Tibial artery (tissue), 4 donors: ENCODE results near the gene RNF150.

Source experiments
- DNase-seq, 2 donors: peaks; one replicate each; pipeline ENCODE4 v3.0.0-alpha.2; 2019
- H3K27ac ChIP-seq, 2 donors: fragments of 200-600 bp; sonication (generic) in 1 of 2; 1 replicate in 1 of 2; 2 replicates in 1 of 2; pipeline ENCODE4 v1.5.1; 2018 to 2019; ENCODE audit warnings: mild to moderate bottlenecking in 1 of 2
- H3K27me3 ChIP-seq, 2 donors: fragments of 200-600 bp; sonication (generic) in 1 of 2; one replicate each; pipeline versions ENCODE4 v1.5.1 to v1.6.0; 2016 to 2019
- H3K36me3 ChIP-seq, 3 donors: fragments of 200-600 bp; sonication (generic) in 2 of 3; one replicate each; pipeline ENCODE4 v1.5.1; 2016 to 2019; ENCODE audit warnings: mild to moderate bottlenecking in 2 of 3
- H3K4me1 ChIP-seq, 4 donors: fragments of 200-600 bp; sonication (generic) in 2 of 4; 1 replicate in 3 of 4; 2 replicates in 1 of 4; pipeline ENCODE4 v1.5.1; 2016 to 2019
- H3K4me3 ChIP-seq, 2 donors: fragments of 200-600 bp; sonication (generic) in 1 of 2; 1 replicate in 1 of 2; 2 replicates in 1 of 2; pipeline ENCODE4 v1.5.1; 2018 to 2019; ENCODE audit warnings: mild to moderate bottlenecking in 2 of 2
- H3K9me3 ChIP-seq, 3 donors: fragments of 200-600 bp; sonication (generic) in 1 of 3; one replicate each; pipeline ENCODE4 v1.5.1; 2016 to 2019
- intact Hi-C: fragments of 100-400 bp; cut with DNase I; formaldehyde crosslinking; loops from one replicate; pipeline ENCODE4 v1.15.0; 2023; ENCODE audit warnings: low total_unique reads
- TF ChIP-seq, protein P1 (sequence below), 2 experiments: fragments of 200-600 bp in 1 of 2; fragments of 450-650 bp in 1 of 2; IDR thresholded peaks; one replicate each; pipeline ENCODE4 v1.5.1; 2017 to 2019; ENCODE audit warnings: antibody characterized with exemption in 2 of 2, mild to moderate bottlenecking in 1 of 2, moderate library complexity in 1 of 2

The RNF150 gene

DNA sequence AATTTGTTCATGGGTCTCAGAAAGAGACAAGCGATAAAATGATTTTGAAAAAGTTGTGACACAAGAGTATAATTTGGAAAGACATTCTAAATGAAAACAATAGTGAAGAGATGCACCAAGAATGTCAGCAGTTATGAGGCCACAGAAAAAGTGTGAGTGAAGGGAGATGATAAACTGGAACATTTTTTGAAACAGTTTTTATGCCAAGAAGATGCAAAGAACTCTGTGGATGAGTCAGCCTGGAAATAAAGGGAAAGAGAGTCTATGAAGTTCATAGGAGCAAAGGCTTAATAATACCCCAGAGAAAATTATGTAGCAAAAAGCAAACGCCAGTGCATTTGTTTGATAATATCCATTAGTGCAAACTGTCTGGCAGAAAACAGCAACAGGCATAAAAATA is 188.7 kb downstream of the RNF150 start:
- no peaks in the 10 kb centered on the region for H3K36me3 ChIP-seq
- no peak overlapping the region for H3K27ac ChIP-seq
- peaks cover 0 to 42% (median 13%) of the 10 kb centered on the region in 4 donors for H3K4me1 ChIP-seq
- no peak for DNase-seq
- no peaks in the 10 kb centered on the region for H3K9me3 ChIP-seq
- no peaks in the 10 kb centered on the region for H3K27me3 ChIP-seq
- H3K4me3 ChIP-seq = no peak overlapping the region
- intact Hi-C loops = no loop called here
- TF ChIP-seq, protein P1, sequence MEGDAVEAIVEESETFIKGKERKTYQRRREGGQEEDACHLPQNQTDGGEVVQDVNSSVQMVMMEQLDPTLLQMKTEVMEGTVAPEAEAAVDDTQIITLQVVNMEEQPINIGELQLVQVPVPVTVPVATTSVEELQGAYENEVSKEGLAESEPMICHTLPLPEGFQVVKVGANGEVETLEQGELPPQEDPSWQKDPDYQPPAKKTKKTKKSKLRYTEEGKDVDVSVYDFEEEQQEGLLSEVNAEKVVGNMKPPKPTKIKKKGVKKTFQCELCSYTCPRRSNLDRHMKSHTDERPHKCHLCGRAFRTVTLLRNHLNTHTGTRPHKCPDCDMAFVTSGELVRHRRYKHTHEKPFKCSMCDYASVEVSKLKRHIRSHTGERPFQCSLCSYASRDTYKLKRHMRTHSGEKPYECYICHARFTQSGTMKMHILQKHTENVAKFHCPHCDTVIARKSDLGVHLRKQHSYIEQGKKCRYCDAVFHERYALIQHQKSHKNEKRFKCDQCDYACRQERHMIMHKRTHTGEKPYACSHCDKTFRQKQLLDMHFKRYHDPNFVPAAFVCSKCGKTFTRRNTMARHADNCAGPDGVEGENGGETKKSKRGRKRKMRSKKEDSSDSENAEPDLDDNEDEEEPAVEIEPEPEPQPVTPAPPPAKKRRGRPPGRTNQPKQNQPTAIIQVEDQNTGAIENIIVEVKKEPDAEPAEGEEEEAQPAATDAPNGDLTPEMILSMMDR (IDR thresholded peaks at IDR 0.05) = no peak

DNA sequence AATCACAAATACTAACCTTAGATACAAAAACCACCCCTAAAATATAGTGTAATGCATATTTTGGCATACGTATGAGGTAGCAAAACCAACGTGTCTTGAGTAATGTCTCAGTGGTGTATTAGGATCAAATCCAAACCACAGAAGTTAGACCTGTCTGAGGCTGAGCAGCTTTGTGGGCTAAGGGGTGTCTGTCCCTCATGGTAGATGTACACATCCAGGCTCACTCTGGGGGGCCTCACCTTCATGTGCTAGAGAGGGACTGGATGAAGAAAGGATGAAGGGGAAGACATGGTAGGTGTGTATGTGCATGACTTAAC is 189.1 kb downstream of the RNF150 start:
- Histone ChIP-seq H3K27me3 (no peaks in the 10 kb centered on the region), H3K27ac (no peak overlapping the region), H3K4me1 (peaks cover 0 to 45% (median 13%) of the 10 kb centered on the region in 4 donors), H3K9me3 (no peaks in the 10 kb centered on the region), H3K4me3 (no peak overlapping the region), H3K36me3 (no peaks in the 10 kb centered on the region)
- TF ChIP-seq, protein P1 (IDR thresholded peaks at IDR 0.05) = no peak
- intact Hi-C loops = no loop called here
- no peak for DNase-seq

DNA sequence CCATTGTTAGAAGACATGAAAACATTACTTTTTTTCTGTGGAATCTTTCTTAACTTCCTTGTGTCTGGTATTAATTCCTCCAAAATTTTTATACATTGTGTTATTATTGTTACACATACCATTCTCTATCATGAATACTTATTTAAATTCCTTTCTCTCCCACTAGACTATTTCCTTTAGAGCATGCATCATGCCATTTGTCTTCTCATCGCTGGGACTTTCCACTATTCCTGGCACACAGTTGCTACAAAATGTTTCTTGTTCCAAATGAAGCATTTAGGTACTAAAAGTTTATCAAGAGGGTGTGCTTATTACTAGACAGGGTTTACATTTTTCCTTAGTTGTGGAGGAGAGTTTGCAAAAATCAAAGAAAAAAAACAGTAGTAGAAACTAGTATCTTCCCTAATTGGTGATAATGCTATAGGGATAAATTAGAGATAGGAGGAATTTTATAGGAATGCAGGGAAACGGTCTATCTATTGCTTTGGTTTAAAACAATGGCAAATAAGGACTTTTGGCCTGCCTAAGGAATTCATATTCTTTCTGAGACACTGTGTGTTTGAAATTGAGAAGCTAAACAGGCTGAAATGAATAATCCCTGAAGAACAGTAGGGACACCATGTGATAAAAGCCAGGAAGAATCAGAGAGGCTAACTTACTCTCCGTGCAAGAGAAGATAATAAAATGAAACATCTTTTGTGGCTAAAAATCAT is 189.6 kb downstream of the RNF150 start:
- intact Hi-C loops = no loop called here
- TF ChIP-seq, protein P1 (IDR thresholded peaks at IDR 0.05) = no peak
- H3K27me3 ChIP-seq = no peaks in the 10 kb centered on the region
- no peak for DNase-seq
- H3K27ac ChIP-seq = no peak overlapping the region
- no peak overlapping the region for H3K4me3 ChIP-seq
- H3K4me1 ChIP-seq = peaks cover 0 to 50% (median 13%) of the 10 kb centered on the region in 4 donors
- no peaks in the 10 kb centered on the region for H3K36me3 ChIP-seq
- H3K9me3 ChIP-seq = no peaks in the 10 kb centered on the region

DNA sequence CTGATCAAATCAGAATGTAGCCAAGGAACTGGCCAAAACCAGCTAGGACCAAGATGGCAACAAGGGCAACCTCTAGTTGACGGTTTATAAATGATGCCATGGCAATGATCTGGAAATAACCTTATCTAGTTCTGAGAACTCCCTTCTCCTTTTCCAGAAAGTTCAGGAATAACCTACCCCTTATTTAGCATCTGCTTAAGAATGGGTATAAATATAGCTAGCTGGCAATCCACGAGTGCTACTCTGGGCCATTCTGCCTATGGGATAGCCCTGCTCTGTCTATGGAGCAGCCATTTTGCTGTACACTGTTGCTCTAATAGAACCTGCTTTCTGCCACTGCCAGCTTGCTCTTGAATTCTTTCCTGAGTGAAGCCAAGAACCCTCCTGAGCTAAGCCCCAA is 192.7 kb downstream of the RNF150 start:
- peaks cover 0 to 79% (median 15%) of the 10 kb centered on the region in 4 donors for H3K4me1 ChIP-seq
- H3K4me3 ChIP-seq = no peak overlapping the region
- DNase-seq = no peak
- no peaks in the 10 kb centered on the region for H3K27me3 ChIP-seq
- H3K27ac ChIP-seq = peak overlapping the region in 1 of 2 donors; percentile 25
- TF ChIP-seq, protein P1 (IDR thresholded peaks at IDR 0.05) = no peak
- intact Hi-C loops = no loop called here
- H3K36me3 ChIP-seq = no peaks in the 10 kb centered on the region
- H3K9me3 ChIP-seq = no peaks in the 10 kb centered on the region

DNA sequence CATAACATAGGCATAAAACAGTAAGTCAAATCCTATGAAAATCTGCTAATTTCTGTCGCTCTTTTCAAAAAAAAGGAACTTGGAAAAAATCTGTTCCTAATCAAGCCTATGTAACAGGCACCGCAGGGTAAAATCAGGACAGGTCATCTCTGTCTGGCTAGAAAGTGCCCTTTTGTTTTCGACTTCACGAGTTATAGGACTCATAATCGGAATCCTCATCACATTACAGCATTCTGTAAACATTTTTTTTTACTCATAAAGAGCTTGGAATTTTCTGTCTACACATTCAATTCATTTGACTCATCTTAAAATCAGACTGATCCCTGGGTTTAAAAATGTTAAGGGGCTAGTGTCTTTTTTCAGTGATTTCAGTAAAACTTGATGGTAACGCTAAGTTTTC is 195.4 kb downstream of the RNF150 start:
- no peaks in the 10 kb centered on the region for H3K36me3 ChIP-seq
- no peak overlapping the region for H3K4me3 ChIP-seq
- H3K4me1 ChIP-seq = peaks cover 0 to 76% (median 13%) of the 10 kb centered on the region in 4 donors
- intact Hi-C loops = no loop called here
- TF ChIP-seq, protein P1 (IDR thresholded peaks at IDR 0.05) = no peak
- no peaks in the 10 kb centered on the region for H3K27me3 ChIP-seq
- H3K27ac ChIP-seq = no peak overlapping the region
- no peak for DNase-seq
- no peaks in the 10 kb centered on the region for H3K9me3 ChIP-seq
